C1 segment of cervical spinal cord (tissue), 14 donors: ENCODE measurements around the gene EIF3L.

ENCODE experiments used
- DNase-seq, 14 donors: peaks; one replicate each; lab custom pipeline; 2025; lab: John Stamatoyannopoulos, UW

Gene EIF3L

GRCh38 chr22:37850801-37851200 is 1.6 kb downstream of the EIF3L start:
- no peak for DNase-seq

GRCh38 chr22:37852418-37852817 is 3.2 kb downstream of the EIF3L start:
- DNase-seq, result no peak

- no peak for DNase-seq
Measured at GRCh38 chr22:37854946-37855345, 5.7 kb downstream of the EIF3L start.

- DNase-seq, result no peak
Measured at GRCh38 chr22:37855462-37855861, 6.2 kb downstream of the EIF3L start.

- no peak for DNase-seq
Measured at GRCh38 chr22:37860796-37861421, 11.7 kb downstream of the EIF3L start.

GRCh38 chr22:37862570-37863325 is 13.5 kb downstream of the EIF3L start:
- no peak for DNase-seq

GRCh38 chr22:37865510-37865909 is 16.3 kb downstream of the EIF3L start:
- DNase-seq, result no peak

- no peak for DNase-seq
Measured at GRCh38 chr22:37870273-37870672, 21.1 kb downstream of the EIF3L start.

GRCh38 chr22:37880668-37881440 is 31.6 kb downstream of the EIF3L start:
- peak in 5 of 14 donors; percentile 17 to 48 (median 31) for DNase-seq

- no peak for DNase-seq
Measured at GRCh38 chr22:37884420-37884819, 35.2 kb downstream of the EIF3L start.

GRCh38 chr22:37887584-37888378 is 38.6 kb downstream of the EIF3L start:
- DNase-seq, result peak in 7 of 14 donors; percentile 9 to 62 (median 45)

GRCh38 chr22:37891926-37892325 is 42.7 kb downstream of the EIF3L start:
- DNase-seq, result no peak

GRCh38 chr22:37892566-37893335 is 43.5 kb downstream of the EIF3L start:
- peak in 12 of 14 donors; percentile 33 to 85 (median 72) for DNase-seq

- peak in 4 of 14 donors; percentile 41 to 68 (median 48) for DNase-seq
Measured at GRCh38 chr22:37893583-37893983, 44.4 kb downstream of the EIF3L start.

GRCh38 chr22:37894939-37895670 is 45.9 kb downstream of the EIF3L start:
- peak in 2 of 14 donors; percentile 19 to 37 for DNase-seq

- no peak for DNase-seq
Measured at GRCh38 chr22:37896181-37896592, 47.0 kb downstream of the EIF3L start.

GRCh38 chr22:37896939-37897338 is 47.7 kb downstream of the EIF3L start:
- DNase-seq, result peak in 2 of 14 donors; percentile 7 to 41

- no peak for DNase-seq
Measured at GRCh38 chr22:37897807-37898206, 48.6 kb downstream of the EIF3L start.

GRCh38 chr22:37898441-37899181 is 49.4 kb downstream of the EIF3L start:
- DNase-seq, result peak in 10 of 14 donors; percentile 21 to 77 (median 53)
